GM23338 (cell line): Measurements from ENCODE around the gene CACNA2D3.

Experiments used
- CREB1 ChIP-seq: fragments of 250-450 bp; sonication (Bioruptor Pico); IDR thresholded peaks from 2 replicates; pipeline ENCODE4 v1.5.0; 2020; ENCODE audit warnings: low read depth, mild to moderate bottlenecking, moderate library complexity
- CTCF ChIP-seq, 2 experiments: fragments of 200-600 bp in 1 of 2; sonication (generic) in 1 of 2; conservative IDR thresholded peaks; 2 replicates each; pipeline versions ENCODE4 v1.5.1 to v1.6.1; 2016 to 2017; ENCODE audit warnings: antibody characterized with exemption in 2 of 2, low read depth in 2 of 2, mild to moderate bottlenecking in 2 of 2, moderate library complexity in 1 of 2
- EZH2 ChIP-seq: fragments of 200-600 bp; sonication (generic); IDR thresholded peaks from one replicate; pipeline ENCODE4 v1.8.0; 2017; ENCODE audit warnings: antibody characterized with exemption, mild to moderate bottlenecking, low read depth; ENCODE audit not compliant: unreplicated experiment
- EZH2phosphoT487 ChIP-seq: fragments of 200-600 bp; sonication (generic); IDR thresholded peaks from one replicate; pipeline ENCODE4 v1.8.1; 2018; ENCODE audit warnings: antibody characterized with exemption; ENCODE audit not compliant: unreplicated experiment
- JUNB ChIP-seq: IDR thresholded peaks from one replicate; pipeline ENCODE4 v1.6.1; 2016; ENCODE audit warnings: antibody characterized with exemption; ENCODE audit not compliant: unreplicated experiment
- NANOG ChIP-seq: IDR thresholded peaks from 2 replicates; pipeline ENCODE4 v1.6.1; 2016; ENCODE audit warnings: antibody characterized with exemption, borderline replicate concordance
- POLR2AphosphoS5 ChIP-seq: IDR thresholded peaks from 2 replicates; pipeline ENCODE4 v1.6.1; 2016; ENCODE audit warnings: antibody characterized with exemption, low read depth
- STAT1 ChIP-seq: IDR thresholded peaks from one replicate; pipeline ENCODE4 v1.6.1; 2016; ENCODE audit warnings: antibody characterized with exemption; ENCODE audit not compliant: unreplicated experiment
- ZNF114 ChIP-seq: fragments of 250-450 bp; sonication (Bioruptor Pico); IDR thresholded peaks from 2 replicates; pipeline ENCODE4 v1.5.0; 2020; ENCODE audit warnings: mild to moderate bottlenecking, moderate library complexity
- ZNF331 ChIP-seq: fragments of 250-450 bp; sonication (Bioruptor Pico); IDR thresholded peaks from 2 replicates; pipeline ENCODE4 v1.5.0; 2020; ENCODE audit warnings: low read depth, mild to moderate bottlenecking, moderate library complexity
- TF ChIP-seq, protein P1 (sequence below): IDR thresholded peaks from one replicate; pipeline ENCODE4 v1.6.1; 2018; ENCODE audit warnings: antibody characterized with exemption; ENCODE audit not compliant: unreplicated experiment
- TF ChIP-seq, protein P2 (sequence below): IDR thresholded peaks from 2 replicates; pipeline ENCODE4 v1.6.1; 2016; ENCODE audit warnings: antibody characterized with exemption
- TF ChIP-seq, protein P3 (sequence below): fragments of 250-450 bp; sonication (Bioruptor Pico); IDR thresholded peaks from 2 replicates; pipeline ENCODE4 v1.5.0; 2020; ENCODE audit warnings: mild to moderate bottlenecking, moderate library complexity

DNA sequence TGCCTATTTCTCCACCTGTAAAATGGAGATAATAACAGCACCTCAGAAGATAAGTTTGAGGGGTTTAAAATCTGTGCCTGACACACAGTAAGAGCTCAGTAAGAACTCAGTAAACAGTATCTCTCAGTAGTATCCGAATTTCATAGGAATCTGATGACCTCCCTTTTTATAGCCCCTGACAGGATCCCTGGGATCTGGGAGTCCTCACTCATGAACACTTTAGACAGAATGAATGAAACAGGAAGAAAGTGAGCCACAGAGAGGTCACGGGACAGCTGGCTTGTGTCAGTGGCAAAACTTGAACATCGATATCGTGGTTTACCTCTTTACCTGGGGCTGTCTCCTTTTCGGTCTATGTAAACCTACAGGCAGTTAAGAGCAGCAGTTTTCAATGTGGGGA, 754.3 kb downstream of the CACNA2D3 start:
- no peak for TF ChIP-seq CTCF (conservative IDR thresholded peaks at IDR 0.05; ENCODE audit: low read depth in 2 of 2)
- TF ChIP-seq, protein P1, sequence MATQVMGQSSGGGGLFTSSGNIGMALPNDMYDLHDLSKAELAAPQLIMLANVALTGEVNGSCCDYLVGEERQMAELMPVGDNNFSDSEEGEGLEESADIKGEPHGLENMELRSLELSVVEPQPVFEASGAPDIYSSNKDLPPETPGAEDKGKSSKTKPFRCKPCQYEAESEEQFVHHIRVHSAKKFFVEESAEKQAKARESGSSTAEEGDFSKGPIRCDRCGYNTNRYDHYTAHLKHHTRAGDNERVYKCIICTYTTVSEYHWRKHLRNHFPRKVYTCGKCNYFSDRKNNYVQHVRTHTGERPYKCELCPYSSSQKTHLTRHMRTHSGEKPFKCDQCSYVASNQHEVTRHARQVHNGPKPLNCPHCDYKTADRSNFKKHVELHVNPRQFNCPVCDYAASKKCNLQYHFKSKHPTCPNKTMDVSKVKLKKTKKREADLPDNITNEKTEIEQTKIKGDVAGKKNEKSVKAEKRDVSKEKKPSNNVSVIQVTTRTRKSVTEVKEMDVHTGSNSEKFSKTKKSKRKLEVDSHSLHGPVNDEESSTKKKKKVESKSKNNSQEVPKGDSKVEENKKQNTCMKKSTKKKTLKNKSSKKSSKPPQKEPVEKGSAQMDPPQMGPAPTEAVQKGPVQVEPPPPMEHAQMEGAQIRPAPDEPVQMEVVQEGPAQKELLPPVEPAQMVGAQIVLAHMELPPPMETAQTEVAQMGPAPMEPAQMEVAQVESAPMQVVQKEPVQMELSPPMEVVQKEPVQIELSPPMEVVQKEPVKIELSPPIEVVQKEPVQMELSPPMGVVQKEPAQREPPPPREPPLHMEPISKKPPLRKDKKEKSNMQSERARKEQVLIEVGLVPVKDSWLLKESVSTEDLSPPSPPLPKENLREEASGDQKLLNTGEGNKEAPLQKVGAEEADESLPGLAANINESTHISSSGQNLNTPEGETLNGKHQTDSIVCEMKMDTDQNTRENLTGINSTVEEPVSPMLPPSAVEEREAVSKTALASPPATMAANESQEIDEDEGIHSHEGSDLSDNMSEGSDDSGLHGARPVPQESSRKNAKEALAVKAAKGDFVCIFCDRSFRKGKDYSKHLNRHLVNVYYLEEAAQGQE, result no peak
- TF ChIP-seq POLR2AphosphoS5, result no peak
- no peak for TF ChIP-seq EZH2
- TF ChIP-seq, protein P2, sequence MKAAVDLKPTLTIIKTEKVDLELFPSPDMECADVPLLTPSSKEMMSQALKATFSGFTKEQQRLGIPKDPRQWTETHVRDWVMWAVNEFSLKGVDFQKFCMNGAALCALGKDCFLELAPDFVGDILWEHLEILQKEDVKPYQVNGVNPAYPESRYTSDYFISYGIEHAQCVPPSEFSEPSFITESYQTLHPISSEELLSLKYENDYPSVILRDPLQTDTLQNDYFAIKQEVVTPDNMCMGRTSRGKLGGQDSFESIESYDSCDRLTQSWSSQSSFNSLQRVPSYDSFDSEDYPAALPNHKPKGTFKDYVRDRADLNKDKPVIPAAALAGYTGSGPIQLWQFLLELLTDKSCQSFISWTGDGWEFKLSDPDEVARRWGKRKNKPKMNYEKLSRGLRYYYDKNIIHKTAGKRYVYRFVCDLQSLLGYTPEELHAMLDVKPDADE, result no peak
- TF ChIP-seq EZH2phosphoT487, result no peak
- TF ChIP-seq JUNB, result no peak
- TF ChIP-seq CREB1 (CRISPR knock-in tag), result no peak
- no peak for TF ChIP-seq ZNF331 (CRISPR knock-in tag)
- TF ChIP-seq NANOG, result no peak
- no peak for TF ChIP-seq STAT1
- no peak for TF ChIP-seq ZNF114 (CRISPR knock-in tag)
- TF ChIP-seq, protein P3, sequence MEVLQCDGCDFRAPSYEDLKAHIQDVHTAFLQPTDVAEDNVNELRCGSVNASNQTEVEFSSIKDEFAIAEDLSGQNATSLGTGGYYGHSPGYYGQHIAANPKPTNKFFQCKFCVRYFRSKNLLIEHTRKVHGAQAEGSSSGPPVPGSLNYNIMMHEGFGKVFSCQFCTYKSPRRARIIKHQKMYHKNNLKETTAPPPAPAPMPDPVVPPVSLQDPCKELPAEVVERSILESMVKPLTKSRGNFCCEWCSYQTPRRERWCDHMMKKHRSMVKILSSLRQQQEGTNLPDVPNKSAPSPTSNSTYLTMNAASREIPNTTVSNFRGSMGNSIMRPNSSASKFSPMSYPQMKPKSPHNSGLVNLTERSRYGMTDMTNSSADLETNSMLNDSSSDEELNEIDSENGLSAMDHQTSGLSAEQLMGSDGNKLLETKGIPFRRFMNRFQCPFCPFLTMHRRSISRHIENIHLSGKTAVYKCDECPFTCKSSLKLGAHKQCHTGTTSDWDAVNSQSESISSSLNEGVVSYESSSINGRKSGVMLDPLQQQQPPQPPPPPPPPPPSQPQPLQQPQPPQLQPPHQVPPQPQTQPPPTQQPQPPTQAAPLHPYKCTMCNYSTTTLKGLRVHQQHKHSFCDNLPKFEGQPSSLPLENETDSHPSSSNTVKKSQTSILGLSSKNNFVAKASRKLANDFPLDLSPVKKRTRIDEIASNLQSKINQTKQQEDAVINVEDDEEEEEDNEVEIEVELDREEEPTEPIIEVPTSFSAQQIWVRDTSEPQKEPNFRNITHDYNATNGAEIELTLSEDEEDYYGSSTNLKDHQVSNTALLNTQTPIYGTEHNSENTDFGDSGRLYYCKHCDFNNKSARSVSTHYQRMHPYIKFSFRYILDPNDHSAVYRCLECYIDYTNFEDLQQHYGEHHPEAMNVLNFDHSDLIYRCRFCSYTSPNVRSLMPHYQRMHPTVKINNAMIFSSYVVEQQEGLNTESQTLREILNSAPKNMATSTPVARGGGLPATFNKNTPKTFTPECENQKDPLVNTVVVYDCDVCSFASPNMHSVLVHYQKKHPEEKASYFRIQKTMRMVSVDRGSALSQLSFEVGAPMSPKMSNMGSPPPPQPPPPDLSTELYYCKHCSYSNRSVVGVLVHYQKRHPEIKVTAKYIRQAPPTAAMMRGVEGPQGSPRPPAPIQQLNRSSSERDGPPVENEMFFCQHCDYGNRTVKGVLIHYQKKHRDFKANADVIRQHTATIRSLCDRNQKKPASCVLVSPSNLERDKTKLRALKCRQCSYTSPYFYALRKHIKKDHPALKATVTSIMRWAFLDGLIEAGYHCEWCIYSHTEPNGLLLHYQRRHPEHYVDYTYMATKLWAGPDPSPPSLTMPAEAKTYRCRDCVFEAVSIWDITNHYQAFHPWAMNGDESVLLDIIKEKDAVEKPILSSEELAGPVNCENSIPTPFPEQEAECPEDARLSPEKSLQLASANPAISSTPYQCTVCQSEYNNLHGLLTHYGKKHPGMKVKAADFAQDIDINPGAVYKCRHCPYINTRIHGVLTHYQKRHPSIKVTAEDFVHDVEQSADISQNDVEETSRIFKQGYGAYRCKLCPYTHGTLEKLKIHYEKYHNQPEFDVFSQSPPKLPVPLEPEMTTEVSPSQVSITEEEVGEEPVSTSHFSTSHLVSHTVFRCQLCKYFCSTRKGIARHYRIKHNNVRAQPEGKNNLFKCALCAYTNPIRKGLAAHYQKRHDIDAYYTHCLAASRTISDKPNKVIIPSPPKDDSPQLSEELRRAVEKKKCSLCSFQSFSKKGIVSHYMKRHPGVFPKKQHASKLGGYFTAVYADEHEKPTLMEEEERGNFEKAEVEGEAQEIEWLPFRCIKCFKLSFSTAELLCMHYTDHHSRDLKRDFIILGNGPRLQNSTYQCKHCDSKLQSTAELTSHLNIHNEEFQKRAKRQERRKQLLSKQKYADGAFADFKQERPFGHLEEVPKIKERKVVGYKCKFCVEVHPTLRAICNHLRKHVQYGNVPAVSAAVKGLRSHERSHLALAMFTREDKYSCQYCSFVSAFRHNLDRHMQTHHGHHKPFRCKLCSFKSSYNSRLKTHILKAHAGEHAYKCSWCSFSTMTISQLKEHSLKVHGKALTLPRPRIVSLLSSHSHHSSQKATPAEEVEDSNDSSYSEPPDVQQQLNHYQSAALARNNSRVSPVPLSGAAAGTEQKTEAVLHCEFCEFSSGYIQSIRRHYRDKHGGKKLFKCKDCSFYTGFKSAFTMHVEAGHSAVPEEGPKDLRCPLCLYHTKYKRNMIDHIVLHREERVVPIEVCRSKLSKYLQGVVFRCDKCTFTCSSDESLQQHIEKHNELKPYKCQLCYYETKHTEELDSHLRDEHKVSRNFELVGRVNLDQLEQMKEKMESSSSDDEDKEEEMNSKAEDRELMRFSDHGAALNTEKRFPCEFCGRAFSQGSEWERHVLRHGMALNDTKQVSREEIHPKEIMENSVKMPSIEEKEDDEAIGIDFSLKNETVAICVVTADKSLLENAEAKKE (CRISPR knock-in tag), result no peak
